Hematopoietic multipotent progenitor cell treated with erythropoietin and hydrocortisone succinate and interleukin-3 and kit ligand, for 8 days (in vitro differentiated cells): ENCODE measurements around the gene BTBD9.

Experiments
- DNase-seq: peaks from one replicate; pipeline ENCODE4 v3.0.0-alpha.2; 2015

Gene BTBD9

DNA sequence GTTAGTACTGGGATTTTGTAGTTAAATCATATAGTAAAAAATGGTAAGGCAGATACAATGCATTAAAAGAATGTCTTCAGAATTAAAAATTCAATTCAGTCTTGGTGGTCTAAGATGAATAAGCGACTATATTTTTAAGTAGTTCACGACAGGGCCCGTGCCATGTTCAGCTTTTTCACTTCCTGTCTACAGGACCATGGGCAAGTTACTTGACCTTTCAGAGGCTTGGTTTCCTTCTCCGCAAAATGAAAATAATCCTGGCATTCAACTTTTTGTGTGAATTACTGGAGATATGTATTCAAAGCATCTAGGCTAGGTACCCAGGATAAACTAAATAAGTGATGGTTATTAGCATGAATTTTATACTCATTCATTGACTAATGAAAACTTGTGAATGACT is 216.0 kb downstream of the BTBD9 start:
- DNase-seq: no peak

DNA sequence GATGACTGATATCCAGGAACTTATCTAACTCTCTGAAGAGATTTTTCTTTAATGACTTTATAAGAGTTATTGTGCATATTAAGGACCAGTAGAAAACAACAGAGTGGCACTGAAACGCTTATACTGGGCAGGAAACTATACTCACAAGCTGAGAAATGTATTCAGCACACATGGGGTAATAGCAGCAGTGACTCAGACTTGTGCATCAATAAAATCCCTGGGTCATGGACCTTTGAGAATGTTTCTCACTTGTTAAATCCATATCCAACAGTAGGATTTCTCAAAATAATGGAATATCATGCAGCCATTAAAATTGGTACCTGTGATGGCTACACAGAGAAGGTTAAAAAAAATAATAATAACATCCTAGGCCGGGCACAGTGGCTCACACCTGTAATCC is 219.5 kb downstream of the BTBD9 start:
- DNase-seq: no peak

DNA sequence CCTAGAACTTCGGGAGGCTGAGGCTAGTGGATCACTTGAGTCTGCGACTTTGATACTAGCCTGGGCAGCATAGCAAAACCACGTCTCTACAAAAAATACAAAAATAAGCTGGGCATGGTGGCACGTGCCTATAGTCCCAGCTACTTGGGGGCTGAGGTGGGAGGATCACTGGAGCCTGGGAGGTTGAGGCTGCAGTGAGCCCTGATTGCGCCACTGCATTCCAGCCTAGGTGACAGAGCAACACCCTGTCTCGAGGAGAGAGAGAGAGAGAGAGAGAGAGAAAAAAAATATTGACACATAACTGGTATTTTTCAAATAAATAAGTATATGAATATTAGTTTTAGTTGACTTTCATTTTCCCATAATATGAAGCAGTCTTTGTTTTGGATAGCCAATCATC is 222.2 kb downstream of the BTBD9 start:
- DNase-seq: no peak

DNA sequence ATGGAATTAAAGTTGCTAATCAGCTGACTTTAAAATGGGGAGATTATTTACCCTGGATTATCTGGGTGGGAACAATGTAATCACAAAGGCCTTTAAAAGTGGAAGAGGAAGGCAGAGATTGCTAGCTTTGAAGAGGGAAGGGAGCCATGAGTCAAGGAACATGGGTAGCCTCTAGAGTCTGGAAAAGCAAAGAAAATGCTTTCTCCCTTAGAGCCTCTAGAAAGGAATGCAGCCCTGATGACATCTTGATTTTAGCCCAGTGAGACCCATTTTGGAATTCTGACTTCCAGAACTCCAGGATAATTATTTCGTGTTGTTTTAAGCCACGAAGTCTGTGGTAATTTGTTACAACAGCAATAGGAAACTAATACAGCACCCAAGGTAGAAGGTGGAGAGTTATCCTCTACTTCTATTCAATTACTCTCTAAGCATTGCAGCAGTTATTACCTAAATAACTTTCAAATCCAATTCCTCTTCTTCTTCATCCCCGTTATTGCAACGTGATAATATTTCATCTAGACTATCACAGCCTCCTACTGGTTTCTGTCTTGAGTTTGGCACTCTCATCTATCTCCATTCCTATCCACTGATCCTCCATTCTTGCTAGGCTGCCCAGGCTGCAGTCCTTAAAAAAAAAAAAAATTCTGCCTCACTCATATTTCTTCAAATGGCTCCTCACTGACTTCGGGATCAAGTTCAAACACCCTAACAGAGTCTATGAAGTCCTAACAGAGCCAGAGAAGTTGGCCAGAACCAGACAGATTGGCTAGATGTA is 224.3 kb downstream of the BTBD9 start:
- DNase-seq: no peak

DNA sequence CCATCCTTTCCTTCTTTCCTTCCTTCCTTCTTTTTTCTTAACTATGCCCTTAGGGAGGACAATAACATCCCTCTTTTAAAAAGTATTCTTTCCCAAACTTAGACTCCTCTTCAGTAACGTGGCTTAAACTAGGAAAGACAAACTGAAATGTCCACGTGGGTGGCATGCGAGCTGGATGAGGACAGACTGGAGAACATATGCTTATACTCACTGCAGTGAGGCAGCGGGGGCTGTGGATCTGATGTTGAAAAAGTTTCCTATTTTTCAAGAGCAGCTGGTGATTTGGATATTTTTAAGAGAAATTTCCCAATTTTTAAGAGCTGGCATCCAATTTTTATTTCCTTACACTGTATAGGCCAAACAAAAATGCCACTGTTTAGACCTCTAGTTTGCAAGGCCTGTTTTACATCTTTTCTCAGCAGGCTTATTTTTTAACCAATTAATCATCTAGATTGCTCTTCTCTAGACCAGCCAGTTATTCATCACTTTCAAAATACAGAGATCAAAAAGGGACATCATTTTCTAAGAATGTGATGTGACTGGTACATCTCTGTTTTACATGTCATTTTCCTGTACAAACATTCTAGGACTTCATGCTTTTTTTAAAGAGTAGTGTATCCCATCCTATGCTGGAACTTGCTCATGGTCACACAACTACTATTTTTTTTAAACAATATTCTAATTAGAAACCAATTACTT is 226.5 kb downstream of the BTBD9 start:
- DNase-seq: no peak

DNA sequence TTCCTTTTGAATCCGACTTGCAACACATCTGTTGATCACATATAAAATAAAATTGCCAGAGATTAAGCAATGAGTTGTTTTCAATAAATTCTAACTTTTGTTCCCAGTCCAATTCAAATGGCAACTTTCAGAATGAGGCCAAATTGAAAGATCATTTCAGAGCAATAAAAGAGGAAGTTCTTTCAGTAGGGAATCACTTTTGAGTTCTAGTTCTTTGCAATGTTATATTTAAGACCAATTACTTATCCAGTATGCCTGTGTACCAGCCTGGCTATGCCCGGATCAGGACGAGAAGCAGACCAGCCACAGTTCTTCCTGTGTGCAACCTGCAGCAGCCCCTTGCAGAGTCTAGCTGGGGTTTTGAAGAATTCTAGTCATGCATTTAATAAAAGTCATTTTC is 232.5 kb downstream of the BTBD9 start:
- DNase-seq: no peak

DNA sequence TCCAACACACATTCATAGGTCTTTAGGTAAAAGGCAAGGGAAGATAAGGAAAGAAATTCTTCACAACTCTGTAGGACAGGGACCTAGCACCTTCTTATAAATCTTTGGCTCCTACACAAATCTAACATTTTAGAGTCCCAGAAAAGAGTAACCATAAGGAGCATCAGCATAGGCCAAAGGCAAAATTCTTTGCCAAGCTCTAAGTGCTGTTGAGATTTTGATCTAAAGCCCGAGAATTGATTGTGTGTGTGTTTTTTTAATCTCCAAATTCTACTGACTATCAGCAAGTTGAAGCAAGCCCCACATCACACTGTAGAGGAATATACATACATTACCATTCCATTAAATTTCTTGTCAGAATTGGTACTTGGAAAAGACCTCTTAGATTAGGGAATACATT is 233.6 kb downstream of the BTBD9 start:
- no peak for DNase-seq

DNA sequence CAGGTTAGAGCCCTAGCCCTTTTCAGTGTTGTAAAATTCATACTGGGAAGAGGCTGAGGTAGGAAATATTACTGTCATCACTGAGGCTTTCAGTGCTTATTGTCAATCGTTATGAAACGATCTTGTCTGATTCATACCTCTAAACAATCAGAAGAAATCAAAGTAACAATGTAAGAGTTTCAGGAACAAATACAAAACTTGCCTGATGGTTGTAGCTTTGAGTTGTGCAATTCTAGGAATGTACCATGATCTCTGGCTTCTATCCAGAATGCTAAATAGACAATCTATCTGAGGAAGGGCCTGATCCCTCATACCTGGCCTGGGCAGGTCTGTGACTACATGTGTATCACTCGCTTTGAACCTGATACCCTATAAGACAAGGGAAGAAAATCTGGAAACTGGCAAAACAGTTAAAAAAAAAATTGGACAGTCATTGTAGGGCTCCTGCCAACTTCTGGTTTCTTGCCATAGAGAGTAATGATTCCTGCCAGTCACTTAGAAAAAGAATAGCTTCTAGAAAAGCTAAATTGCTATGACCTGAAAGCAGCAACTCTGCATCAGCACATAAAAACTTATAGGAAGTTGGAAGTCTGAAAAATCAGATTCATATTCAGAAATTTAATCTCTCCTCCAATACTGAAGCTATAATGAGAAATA is 234.7 kb downstream of the BTBD9 start:
- DNase-seq: no peak

DNA sequence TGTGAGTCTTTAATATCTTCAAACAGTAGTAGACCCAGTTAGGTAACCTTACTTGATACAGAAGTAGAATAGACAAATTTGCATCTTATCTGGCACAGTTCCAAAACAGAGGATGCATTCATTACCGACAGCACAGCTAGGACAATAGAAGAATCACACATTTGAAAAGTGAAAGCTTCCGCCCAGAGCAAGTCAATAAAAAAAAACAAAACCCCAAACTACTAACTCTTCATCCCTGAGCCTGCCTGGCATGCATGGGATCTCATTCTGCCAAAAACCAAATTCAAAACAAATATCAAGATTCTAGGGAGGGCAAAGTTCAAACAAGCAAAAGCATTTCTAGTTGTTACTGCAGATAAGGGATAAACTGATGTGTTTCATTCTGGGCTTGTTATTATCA is 235.4 kb downstream of the BTBD9 start:
- DNase-seq: no peak

DNA sequence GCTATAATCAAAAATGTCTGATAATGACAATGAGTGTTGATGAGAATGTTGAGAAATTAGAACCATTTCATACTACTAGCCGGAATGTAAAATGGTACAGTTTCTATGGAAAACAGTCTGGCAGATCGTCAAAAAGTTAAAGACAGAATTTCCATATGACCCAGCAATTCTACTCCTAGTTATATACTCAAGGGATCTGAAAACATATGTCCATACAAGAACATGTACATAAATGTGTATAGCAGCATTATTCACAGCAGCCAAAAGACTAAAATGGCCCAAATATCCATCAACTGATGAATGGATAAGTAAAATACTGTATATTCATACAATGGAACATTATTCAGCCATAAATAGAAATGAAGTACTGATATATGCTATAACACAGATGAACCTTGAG is 236.2 kb downstream of the BTBD9 start:
- DNase-seq: no peak

DNA sequence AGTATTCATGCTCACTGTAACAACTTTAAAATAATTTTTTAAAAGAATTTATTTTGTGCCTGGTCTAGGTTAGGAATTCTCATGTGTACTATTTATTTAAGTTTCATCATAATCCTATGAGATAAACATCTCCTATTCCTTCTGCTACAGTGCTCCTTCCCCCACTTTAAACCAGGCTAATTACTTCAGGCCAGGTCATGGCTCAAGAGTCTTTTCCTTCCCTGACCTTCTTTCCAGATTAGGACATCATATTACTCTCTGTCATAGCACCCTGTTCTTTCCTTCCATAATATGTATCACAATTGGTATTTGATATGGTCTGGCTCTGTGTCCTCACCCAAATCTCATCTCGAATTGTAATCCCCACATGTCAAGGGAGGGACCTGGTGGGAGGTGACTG is 239.0 kb downstream of the BTBD9 start:
- DNase-seq: no peak

DNA sequence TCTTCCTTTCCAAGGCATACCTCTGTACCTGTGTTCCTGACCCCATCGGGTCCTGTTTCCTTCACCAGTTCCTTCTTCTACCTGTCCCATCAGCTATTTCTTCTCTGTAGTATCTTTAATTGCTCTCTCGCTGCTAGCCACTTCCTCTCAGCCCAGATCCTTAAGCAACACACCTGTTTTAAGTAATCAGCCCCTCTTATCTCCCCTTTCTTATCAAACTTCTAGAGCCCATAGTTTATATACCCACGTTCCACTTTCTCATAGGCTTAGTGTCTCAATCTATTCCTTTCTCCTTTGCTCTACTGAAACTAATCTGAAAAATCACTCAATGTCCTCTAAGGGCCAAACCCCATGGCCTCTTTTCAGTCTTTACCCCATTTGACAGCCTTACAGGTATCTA is 239.6 kb downstream of the BTBD9 start:
- no peak for DNase-seq

DNA sequence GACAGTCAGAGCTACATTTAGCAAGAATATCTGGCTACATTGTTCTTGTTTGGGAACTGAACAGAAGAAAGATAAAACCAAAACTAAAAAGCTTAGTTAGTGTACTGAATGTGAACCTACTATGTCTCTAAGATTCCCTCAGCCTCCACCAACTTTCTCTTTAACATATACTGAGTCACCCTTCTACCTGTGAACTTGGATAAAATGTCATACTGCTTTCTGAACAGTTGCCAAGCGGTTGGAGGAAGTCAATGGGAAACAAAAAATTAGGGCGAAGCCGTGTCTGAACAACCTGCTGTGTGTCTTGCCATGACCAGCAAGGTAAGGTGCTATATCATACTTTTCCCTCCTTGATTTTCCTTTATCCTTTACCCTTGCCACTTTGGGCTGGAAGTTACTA is 243.5 kb downstream of the BTBD9 start:
- DNase-seq: no peak

DNA sequence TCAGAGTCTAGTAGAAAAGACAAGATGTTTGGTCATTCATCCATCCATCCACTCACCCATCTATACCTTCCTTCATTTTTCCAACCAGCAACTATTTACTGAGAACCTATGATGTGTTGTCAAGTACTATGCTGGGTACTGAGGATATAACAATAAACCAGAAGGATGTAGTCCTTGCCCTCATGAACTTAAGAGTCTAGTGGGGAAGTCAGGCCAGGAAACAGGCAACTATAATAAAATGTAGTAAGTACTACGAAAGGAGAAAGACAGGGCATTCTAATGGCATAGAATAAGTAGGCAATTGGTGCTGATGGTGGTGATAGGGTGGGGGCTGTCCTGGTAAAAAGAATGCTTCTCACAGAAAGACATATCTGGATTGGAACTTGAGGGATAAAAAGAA is 245.7 kb downstream of the BTBD9 start:
- no peak for DNase-seq

DNA sequence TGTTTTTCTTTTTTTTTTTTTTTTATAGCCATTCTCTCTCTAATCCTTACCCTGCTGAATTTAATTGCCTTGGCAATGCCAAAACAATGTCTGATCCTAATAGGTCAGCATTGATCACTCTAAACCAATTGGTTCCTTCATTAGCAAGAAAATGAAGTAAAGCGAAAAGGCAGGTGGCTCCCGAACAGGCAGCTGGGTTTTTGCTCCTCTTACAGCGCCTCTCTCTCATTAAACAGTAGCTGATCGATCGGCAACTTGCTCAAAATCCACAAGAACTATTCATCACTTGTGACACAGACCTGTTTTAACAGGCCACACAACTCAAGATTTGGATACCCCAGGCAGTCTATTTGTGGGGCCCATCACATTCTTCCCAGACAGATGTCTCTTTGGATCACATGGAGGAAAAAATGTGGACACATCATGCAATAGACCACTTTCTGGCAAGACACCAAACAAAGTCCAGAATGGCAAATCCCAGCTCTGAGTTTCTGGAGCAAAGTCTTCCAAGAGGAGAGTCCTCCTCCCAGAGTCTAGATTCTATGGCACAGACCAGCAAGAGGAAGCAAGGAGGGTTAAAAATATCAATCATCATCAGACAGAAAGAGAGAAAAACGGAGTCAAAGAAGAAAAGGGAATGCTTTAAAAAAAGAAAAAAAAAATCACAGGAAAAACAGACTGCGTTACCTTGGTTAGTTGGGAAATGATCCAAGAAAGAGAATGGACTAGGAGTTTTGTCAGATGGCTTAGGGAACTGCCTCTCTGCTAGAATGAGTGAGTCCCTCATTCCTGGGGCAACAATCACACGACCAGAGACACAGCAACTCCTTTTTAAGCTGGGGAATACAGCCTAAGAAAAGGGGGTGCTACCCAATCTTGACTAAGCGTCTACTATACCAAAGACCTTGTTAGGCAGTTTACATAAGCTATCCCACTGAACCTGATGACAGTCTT is 247.8 kb downstream of the BTBD9 start:
- no peak for DNase-seq

DNA sequence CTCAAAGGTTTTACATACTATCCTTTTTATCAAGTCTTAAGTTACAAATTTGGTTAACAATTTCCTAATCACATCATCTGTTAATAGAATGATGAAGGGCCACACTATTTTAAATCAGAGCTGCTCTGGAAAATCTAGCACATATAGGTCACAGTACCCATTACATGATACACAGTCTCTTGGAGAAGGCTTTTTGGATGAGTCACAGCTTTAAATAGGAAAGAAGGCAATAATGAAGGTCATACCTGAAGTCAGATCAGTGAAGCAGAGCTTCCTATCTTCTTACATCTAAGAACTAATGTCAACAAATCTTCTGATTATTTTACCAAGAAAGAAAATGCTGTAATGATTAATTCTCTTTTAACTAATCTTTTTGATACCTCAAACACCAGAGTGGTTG is 248.5 kb downstream of the BTBD9 start:
- no peak for DNase-seq

DNA sequence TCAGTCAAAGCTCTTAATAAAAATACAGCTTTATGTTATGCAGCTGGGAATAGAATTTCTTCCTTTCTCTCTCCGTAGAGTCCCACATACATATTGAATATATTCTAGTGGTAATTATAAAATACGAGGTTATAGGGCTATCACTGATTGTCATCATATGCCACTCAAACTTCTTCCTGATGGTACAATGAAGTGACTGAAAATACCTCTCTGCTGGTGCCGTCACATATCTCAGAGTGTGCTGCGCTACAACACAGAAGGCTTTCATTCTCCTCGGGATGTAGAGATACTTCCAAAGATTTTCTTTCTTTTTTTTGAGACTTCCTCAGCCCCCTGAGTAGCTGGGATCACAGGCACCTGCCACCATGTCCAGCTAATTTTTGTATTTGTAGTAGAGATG is 249.9 kb downstream of the BTBD9 start:
- no peak for DNase-seq

DNA sequence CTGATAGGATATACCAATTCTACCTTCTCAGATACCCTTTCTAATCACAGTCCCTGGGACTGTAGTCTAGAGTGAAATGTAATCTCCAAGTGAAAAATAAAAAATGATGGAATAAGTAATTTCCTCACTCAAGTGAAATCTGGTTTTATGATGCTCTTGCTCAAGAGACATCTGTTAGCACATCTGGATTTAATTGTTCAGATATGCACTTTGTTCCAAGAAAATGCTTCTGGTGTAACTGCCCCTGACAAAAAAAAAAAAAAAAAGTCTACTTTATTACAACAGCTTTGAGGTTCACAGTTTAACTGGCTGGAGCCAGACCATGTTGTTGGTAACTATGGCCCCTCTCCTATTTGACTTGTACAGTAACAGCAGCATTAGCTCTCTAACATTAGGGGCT is 251.8 kb downstream of the BTBD9 start:
- no peak for DNase-seq

DNA sequence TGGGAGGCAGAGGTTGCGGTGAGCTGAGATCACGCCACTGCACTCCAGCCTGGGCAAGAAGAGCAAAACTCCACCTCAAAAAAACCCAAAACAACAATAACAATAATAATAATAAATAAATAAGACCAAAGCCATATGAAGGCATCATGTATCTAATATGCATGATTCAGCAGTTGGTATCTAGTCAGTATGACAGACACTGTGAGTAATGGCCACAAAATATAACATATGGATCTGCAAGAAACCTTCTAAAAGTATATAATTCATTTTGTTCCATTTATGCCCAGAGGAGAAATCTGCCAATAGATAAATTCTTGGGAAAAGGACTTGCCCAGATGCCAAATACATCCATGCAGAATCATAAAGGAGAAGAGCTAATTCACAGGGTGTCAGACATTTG is 252.3 kb downstream of the BTBD9 start:
- DNase-seq: no peak

DNA sequence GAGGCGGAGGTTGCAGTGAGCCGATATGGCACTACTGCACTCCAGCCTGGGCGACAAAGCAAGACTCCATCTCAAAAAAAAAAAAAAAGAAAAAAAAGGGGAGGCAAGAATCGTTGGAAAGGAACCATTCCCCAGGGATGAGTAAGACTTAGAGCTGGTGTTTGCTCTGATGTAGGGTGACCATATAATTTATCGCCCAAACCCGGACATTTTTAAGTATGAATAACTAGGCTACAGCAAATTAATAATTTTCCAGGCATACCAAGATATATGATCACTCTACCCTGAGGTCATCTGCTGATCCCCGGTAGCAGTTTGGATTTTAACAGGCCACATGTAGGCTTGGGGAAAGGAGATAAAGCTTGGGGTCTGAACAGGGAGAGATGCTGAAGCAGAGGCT is 260.9 kb downstream of the BTBD9 start:
- no peak for DNase-seq

DNA sequence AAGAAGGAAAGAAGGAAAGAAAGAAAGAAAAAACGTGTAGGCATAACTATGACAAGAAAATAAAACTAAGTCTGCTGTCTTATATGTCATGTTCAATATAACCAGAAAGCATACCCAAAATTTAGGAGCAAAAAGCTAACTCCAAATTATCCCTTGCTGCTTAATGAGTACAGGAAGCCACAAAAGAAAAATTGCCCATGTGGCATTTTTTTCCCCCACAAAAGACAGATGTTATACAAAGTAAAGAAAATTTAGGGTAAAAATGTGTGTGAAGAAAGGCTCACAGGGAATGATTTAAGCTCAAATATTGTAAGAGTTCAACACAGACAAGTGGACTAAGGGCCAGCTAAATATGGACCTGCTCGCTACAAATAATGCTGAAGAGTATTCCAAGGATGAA is 263.8 kb downstream of the BTBD9 start:
- DNase-seq: no peak

DNA sequence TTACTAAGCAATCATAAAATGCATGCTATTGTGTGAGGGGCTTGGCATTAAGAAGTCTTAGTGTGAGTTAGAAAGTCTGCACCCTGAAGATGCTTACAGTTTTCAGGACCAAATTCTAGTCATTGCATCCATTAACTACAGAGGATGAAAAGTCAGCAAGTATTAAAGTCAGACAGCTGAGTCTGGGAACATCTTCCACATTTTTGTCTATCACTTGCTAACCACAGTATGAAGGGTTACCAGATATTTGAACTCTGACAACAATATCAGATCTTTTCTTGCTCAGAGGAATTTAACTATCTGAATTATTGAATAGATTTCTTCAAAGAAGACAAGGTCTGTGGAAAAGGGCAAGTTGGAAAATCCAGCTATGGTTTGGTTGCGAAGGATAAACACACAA is 264.4 kb downstream of the BTBD9 start:
- DNase-seq: no peak

DNA sequence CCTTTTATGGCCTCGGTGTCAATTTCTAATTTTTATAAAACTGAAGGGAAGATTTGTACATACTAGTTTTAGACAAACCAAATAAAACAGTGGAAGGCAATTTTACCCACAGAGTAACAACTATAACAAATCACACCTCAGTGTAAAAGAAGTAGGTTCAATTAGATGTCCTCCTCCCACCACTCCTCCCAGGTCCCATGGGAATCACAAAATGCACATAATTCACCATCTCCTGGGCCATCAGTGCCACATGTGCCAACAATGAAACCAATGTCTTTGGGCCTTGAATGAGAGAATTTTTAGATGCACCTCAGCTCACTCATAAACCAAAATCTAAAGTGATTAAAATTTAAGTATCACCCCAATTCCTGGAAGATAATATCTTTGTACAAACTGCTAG is 267.8 kb downstream of the BTBD9 start:
- DNase-seq: no peak
